Ascending aorta (tissue), 1 donor: ENCODE data around the gene ZNF841. TPM values are rescaled to one million over a fixed set of nuclear protein-coding genes. Genes with fewer than 3 reads are reported as not detected.

ENCODE experiments used
- total RNA-seq: library from RNA; depleted of rRNA; stranded (reverse); fragments of >200 nt; gene quantifications from one replicate; pipeline ENCODE4 v1.1.0, GENCODE V29; 2016

ZNF841 gene
- total RNA-seq, 1 donor from 2014 or later: 6.9 TPM

Other genes starting within 250 kb of the ZNF841 start
- 3.8 TPM for gene ZNF577, start 207.8 kb downstream of the ZNF841 start, total RNA-seq
- 4.7 TPM for gene ZNF649, start 190.7 kb downstream of the ZNF841 start, total RNA-seq
- gene ZNF613, start 168.3 kb downstream of the ZNF841 start, total RNA-seq: 4.0 TPM
- 11.4 TPM for gene ZNF350, start 108.9 kb downstream of the ZNF841 start, total RNA-seq
- gene ZNF615, start 87.6 kb downstream of the ZNF841 start, total RNA-seq: 11.7 TPM
- 1.7 TPM for gene ZNF614, start 67.4 kb downstream of the ZNF841 start, total RNA-seq
- gene ZNF432, start 46.9 kb downstream of the ZNF841 start, total RNA-seq: 6.1 TPM
- 1.2 TPM for gene ZNF616, start 44.2 kb upstream of the ZNF841 start, total RNA-seq
- 2.8 TPM for gene ZNF836, start 75.9 kb upstream of the ZNF841 start, total RNA-seq
- 215 TPM for gene PPP2R1A, start 94.3 kb upstream of the ZNF841 start, total RNA-seq
- gene ZNF766, start 173.8 kb upstream of the ZNF841 start, total RNA-seq: 2.3 TPM
- gene ZNF480, start 201.4 kb upstream of the ZNF841 start, total RNA-seq: 4.4 TPM
- not detected for gene ZNF610, start 240.5 kb upstream of the ZNF841 start, total RNA-seq